ENCODE measurements around the gene FILIP1.

FILIP1 gene

GRCh38 chr6:75368151-75368779, 125.3 kb downstream of the FILIP1 start:
- TF ChIP-seq, protein P1, sequence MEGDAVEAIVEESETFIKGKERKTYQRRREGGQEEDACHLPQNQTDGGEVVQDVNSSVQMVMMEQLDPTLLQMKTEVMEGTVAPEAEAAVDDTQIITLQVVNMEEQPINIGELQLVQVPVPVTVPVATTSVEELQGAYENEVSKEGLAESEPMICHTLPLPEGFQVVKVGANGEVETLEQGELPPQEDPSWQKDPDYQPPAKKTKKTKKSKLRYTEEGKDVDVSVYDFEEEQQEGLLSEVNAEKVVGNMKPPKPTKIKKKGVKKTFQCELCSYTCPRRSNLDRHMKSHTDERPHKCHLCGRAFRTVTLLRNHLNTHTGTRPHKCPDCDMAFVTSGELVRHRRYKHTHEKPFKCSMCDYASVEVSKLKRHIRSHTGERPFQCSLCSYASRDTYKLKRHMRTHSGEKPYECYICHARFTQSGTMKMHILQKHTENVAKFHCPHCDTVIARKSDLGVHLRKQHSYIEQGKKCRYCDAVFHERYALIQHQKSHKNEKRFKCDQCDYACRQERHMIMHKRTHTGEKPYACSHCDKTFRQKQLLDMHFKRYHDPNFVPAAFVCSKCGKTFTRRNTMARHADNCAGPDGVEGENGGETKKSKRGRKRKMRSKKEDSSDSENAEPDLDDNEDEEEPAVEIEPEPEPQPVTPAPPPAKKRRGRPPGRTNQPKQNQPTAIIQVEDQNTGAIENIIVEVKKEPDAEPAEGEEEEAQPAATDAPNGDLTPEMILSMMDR (conservative IDR thresholded peaks at IDR 0.05; ENCODE audit: low read depth) = no peak

DNA sequence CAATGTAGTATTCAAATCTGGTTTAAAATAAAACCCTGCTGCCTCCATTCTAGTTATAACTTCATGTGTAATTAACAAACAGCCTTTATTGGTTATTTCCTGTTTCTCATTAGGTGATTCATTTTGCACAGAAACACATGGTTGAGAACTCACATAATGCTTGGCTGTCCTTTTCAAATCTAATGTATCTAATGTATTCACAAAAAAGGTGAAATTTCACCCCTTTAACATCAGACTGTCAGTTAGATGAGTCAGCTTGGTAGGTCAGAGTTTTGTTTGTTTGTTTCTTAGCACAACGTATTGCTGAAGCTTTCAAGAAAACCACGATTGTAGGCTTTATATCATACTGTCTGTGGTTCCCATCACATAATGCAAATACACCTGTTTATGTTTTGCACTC, 130.3 kb downstream of the FILIP1 start:
- TF ChIP-seq, protein P1 (conservative IDR thresholded peaks at IDR 0.05; ENCODE audit: low read depth) = no peak
- CTCF ChIA-PET = interaction anchor here (1.1 kb wide), 1 partner anchor 11 kb away, joined by 4 read pairs; no protein-coding TSS in a partner anchor
- H3K27ac ChIP-seq = no peak overlapping the region
- POLR2A ChIA-PET (ENCODE audit: low non-redundant PET) = no interaction called here
- DNase-seq (ENCODE audit: low spot score) = no peak

More at GRCh38 chr6:75368151-75368779, 125.3 kb downstream of the FILIP1 start:
- no peak overlapping the region for H3K27ac ChIP-seq
- DNase-seq (ENCODE audit: low spot score) = peak; percentile 7
- ChIA-PET CTCF (interaction anchor here (0.6 to 1.3 kb wide), 3 partner anchors 19 to 355 kb away, joined by 3 to 5 read pairs (median 4); no protein-coding TSS in a partner anchor), POLR2A (ENCODE audit: low non-redundant PET) (no interaction called here)

- TF ChIP-seq, protein P1 (conservative IDR thresholded peaks at IDR 0.05; ENCODE audit: low read depth) = no peak
- no peak overlapping the region for H3K27ac ChIP-seq
- CTCF ChIA-PET = no interaction called here
- POLR2A ChIA-PET (ENCODE audit: low non-redundant PET) = no interaction called here
- DNase-seq (ENCODE audit: low spot score) = no peak
Measured at GRCh38 chr6:75353644-75354043, 140.0 kb downstream of the FILIP1 start.

- H3K27ac ChIP-seq = no peak overlapping the region
- ChIA-PET CTCF (no interaction called here), POLR2A (ENCODE audit: low non-redundant PET) (no interaction called here)
- TF ChIP-seq, protein P1 (conservative IDR thresholded peaks at IDR 0.05; ENCODE audit: low read depth) = no peak
- DNase-seq (ENCODE audit: low spot score) = no peak
Measured at GRCh38 chr6:75351570-75351969, 142.0 kb downstream of the FILIP1 start.

DNA sequence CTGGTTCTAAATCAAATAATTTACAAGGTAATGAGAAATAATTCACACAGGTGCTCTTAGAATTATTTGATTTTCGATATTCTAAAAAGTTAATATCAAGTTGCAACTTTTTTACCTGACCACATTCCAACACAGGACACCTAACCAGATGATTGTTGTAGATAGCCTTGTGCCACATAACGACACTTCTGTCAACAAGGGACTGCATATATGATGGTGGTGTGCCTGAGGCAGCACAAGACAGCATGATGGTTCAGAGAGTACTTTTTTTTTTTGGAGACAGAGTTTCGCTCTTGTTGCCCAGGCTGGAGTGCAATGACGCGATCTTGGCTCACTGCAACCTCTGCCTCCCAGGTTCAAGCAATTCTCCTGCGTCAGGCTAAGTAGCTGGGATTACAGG, 142.8 kb downstream of the FILIP1 start:
- no peak for DNase-seq (ENCODE audit: low spot score)
- ChIA-PET CTCF (no interaction called here), POLR2A (ENCODE audit: low non-redundant PET) (no interaction called here)
- no peak overlapping the region for H3K27ac ChIP-seq
- TF ChIP-seq, protein P1 (conservative IDR thresholded peaks at IDR 0.05; ENCODE audit: low read depth) = no peak

DNA sequence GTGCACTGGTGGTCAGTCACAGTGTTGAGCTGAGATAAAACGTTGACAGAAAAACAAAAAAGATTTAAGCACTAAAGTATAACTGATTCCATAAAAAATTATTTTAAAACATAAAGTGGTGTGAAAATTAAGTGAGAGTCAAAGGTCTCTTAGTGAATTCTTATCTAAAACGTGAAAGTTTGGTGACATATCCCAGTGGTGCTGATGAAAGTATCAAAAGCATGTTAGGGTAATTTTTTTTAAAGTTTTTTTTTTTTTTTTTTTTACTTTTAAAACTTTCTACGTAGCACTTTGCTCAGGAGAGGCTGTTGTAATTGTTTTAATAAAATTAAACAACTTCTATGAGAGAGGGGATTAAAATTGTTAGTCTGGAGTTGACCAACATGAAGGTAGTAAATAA, 143.4 kb downstream of the FILIP1 start:
- ChIA-PET POLR2A (ENCODE audit: low non-redundant PET) (no interaction called here), CTCF (no interaction called here)
- TF ChIP-seq, protein P1 (conservative IDR thresholded peaks at IDR 0.05; ENCODE audit: low read depth) = no peak
- DNase-seq (ENCODE audit: low spot score) = no peak
- H3K27ac ChIP-seq = no peak overlapping the region

Data from RWPE1 (cell line).